SK-N-MC (cell line): Measurements from ENCODE around the gene ELK4.

ENCODE experiments used
- EZH2 ChIP-seq: fragments of 200-600 bp; sonication (generic); IDR thresholded peaks from one replicate; pipeline ENCODE4 v1.6.1; 2017; ENCODE audit warnings: antibody characterized with exemption
- FOXP2 ChIP-seq: optimal IDR thresholded peaks from 2 replicates; pipeline ENCODE3; 2011; ENCODE audit warnings: mild to moderate bottlenecking, moderate library complexity; ENCODE audit not compliant: insufficient read depth; ENCODE audit errors: extremely low read length, control extremely low read depth
- POLR2AphosphoS5 ChIP-seq: IDR thresholded peaks from 2 replicates; pipeline ENCODE4 v1.6.1; 2012; ENCODE audit warnings: mild to moderate bottlenecking, low read depth, low read length, borderline replicate concordance

GRCh38 chr1:205664399-205665017, 32.7 kb upstream of the ELK4 start:
- TF ChIP-seq POLR2AphosphoS5 (no peak), EZH2 (no peak), FOXP2 (no peak)
